HL-60 (cell line): Measurements from ENCODE around the gene ZNF618.

Experiments
- GABPA ChIP-seq: IDR thresholded peaks from 2 replicates; pipeline ENCODE4 v1.6.1; 2012; ENCODE audit warnings: low read depth
- POLR2AphosphoS5 ChIP-seq: IDR thresholded peaks from 2 replicates; pipeline ENCODE4 v1.6.1; 2012; ENCODE audit warnings: low read depth
- TF ChIP-seq, protein P1 (sequence below): IDR thresholded peaks from one replicate; pipeline ENCODE4 v1.5.1; 2011; ENCODE audit warnings: low read length, control low read depth, inconsistent platforms; ENCODE audit not compliant: insufficient read depth
- TF ChIP-seq, protein P2 (sequence below): IDR thresholded peaks from 2 replicates; pipeline ENCODE4 v1.6.1; 2012; ENCODE audit warnings: low read depth; ENCODE audit not compliant: insufficient replicate concordance

DNA sequence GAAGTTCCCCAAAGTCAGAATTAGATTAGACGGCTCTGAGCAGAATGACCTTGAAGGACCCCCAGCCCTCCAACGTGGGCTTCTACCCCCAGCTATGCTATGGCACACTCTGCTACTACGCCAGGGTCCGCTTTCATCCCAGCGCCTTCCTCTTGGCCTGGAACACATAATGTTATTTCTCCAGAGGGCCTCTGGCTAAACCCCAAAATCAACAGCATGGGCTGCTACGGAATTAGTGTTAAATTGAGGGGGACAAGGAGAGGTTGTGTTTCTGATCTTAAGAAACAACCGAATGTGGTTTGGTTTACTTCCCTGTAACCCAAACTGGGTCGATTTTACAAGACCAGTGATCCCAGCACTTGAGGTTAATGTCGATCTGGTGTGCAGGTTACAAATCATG is 97.1 kb downstream of the ZNF618 start:
- TF ChIP-seq, protein P1, sequence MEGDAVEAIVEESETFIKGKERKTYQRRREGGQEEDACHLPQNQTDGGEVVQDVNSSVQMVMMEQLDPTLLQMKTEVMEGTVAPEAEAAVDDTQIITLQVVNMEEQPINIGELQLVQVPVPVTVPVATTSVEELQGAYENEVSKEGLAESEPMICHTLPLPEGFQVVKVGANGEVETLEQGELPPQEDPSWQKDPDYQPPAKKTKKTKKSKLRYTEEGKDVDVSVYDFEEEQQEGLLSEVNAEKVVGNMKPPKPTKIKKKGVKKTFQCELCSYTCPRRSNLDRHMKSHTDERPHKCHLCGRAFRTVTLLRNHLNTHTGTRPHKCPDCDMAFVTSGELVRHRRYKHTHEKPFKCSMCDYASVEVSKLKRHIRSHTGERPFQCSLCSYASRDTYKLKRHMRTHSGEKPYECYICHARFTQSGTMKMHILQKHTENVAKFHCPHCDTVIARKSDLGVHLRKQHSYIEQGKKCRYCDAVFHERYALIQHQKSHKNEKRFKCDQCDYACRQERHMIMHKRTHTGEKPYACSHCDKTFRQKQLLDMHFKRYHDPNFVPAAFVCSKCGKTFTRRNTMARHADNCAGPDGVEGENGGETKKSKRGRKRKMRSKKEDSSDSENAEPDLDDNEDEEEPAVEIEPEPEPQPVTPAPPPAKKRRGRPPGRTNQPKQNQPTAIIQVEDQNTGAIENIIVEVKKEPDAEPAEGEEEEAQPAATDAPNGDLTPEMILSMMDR: no peak
- TF ChIP-seq POLR2AphosphoS5 (no peak), GABPA (no peak)
- TF ChIP-seq, protein P2, sequence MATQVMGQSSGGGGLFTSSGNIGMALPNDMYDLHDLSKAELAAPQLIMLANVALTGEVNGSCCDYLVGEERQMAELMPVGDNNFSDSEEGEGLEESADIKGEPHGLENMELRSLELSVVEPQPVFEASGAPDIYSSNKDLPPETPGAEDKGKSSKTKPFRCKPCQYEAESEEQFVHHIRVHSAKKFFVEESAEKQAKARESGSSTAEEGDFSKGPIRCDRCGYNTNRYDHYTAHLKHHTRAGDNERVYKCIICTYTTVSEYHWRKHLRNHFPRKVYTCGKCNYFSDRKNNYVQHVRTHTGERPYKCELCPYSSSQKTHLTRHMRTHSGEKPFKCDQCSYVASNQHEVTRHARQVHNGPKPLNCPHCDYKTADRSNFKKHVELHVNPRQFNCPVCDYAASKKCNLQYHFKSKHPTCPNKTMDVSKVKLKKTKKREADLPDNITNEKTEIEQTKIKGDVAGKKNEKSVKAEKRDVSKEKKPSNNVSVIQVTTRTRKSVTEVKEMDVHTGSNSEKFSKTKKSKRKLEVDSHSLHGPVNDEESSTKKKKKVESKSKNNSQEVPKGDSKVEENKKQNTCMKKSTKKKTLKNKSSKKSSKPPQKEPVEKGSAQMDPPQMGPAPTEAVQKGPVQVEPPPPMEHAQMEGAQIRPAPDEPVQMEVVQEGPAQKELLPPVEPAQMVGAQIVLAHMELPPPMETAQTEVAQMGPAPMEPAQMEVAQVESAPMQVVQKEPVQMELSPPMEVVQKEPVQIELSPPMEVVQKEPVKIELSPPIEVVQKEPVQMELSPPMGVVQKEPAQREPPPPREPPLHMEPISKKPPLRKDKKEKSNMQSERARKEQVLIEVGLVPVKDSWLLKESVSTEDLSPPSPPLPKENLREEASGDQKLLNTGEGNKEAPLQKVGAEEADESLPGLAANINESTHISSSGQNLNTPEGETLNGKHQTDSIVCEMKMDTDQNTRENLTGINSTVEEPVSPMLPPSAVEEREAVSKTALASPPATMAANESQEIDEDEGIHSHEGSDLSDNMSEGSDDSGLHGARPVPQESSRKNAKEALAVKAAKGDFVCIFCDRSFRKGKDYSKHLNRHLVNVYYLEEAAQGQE: no peak
